ENCODE measurements around the gene KRT12.
A peak's percentile ranks its signal among the peaks of the same experiment; 100 is the strongest.
"Not testable (repeated sequence)": the region's sequence is repeated elsewhere in the genome, so short reads cannot be mapped to it uniquely, and the experiment has no call there.

KRT12 gene

GRCh38 chr17:40873255-40873654 lies 6.2 kb upstream of the KRT12 start:
- no peak overlapping the region for H3K4me3 ChIP-seq (ENCODE audit: low read depth, low read length)
- TF ChIP-seq CTCF (IDR thresholded peaks at IDR 0.05; ENCODE audit: borderline replicate concordance, insufficient read depth, low read depth, low read length) = no peak

GRCh38 chr17:40872416-40872815 lies 5.4 kb upstream of the KRT12 start:
- H3K4me3 ChIP-seq (ENCODE audit: low read depth, low read length) = no peak overlapping the region
- no peak for TF ChIP-seq CTCF (IDR thresholded peaks at IDR 0.05; ENCODE audit: borderline replicate concordance, insufficient read depth, low read depth, low read length)

- TF ChIP-seq CTCF (IDR thresholded peaks at IDR 0.05; ENCODE audit: borderline replicate concordance, insufficient read depth, low read depth, low read length) = no peak
- no peak overlapping the region for H3K4me3 ChIP-seq (ENCODE audit: low read depth, low read length)
These were observed 4.3 kb upstream of the KRT12 start for GRCh38 chr17:40871316-40871715.

- TF ChIP-seq CTCF (IDR thresholded peaks at IDR 0.05; ENCODE audit: borderline replicate concordance, insufficient read depth, low read depth, low read length) = no peak
These were observed 3.1 kb upstream of the KRT12 start for GRCh38 chr17:40870136-40870535.

GRCh38 chr17:40864661-40865390 lies 2.2 kb downstream of the KRT12 start:
- no peak for TF ChIP-seq CTCF (IDR thresholded peaks at IDR 0.05; ENCODE audit: borderline replicate concordance, insufficient read depth, low read depth, low read length)
- no peak overlapping the region for H3K4me3 ChIP-seq (ENCODE audit: low read depth, low read length)

More at GRCh38 chr17:40870136-40870535, 3.1 kb upstream of the KRT12 start:
- H3K4me3 ChIP-seq (ENCODE audit: low read depth, low read length) = no peak overlapping the region

- peak; percentile 48; the same call in 1 of the 2 replicates for TF ChIP-seq CTCF (IDR thresholded peaks at IDR 0.05; ENCODE audit: borderline replicate concordance, insufficient read depth, low read depth, low read length)
- no peak overlapping the region for H3K4me3 ChIP-seq (ENCODE audit: low read depth, low read length)
These were observed 3.9 kb downstream of the KRT12 start for GRCh38 chr17:40862985-40863733.

- no peak overlapping the region for H3K4me3 ChIP-seq (ENCODE audit: low read depth, low read length)
- TF ChIP-seq CTCF (IDR thresholded peaks at IDR 0.05; ENCODE audit: borderline replicate concordance, insufficient read depth, low read depth, low read length) = no peak
These were observed 7.5 kb downstream of the KRT12 start for GRCh38 chr17:40859536-40859935.

- H3K4me3 ChIP-seq (ENCODE audit: low read depth, low read length) = not testable (repeated sequence)
These were observed 8.4 kb downstream of the KRT12 start for GRCh38 chr17:40858667-40859066.
